OCI-LY3 (cell line): ENCODE measurements around the gene NACA2.

Experiments
- H2AFZ ChIP-seq: fragments of 200-600, 300-600 bp; shearing (Covaris generic); 2 replicates; pipeline ENCODE4 v1.6.0; 2014; ENCODE audit warnings: antibody characterized with exemption, low read depth, low read length
- H3K27ac ChIP-seq: fragments of 200-600, 300-600 bp; sonication (generic); 2 replicates; pipeline ENCODE4 v1.5.1; 2014; ENCODE audit warnings: mild to moderate bottlenecking, low read length, moderate library complexity, mixed read lengths
- H3K27me3 ChIP-seq: fragments of 200-600, 300-600 bp; sonication (generic); 2 replicates; pipeline ENCODE4 v1.6.1; 2014; ENCODE audit warnings: low read depth, low read length, mixed read lengths
- H3K36me3 ChIP-seq: fragments of 200-600, 300-600 bp; sonication (generic); replicated peaks from 2 replicates; pipeline ENCODE3; 2014; ENCODE audit warnings: low read depth, low read length, mixed read lengths
- H3K4me1 ChIP-seq: fragments of 300-600, 200-600 bp; sonication (generic); 2 replicates; pipeline ENCODE4 v1.6.1; 2014; ENCODE audit warnings: low read length, mixed read lengths
- H3K4me2 ChIP-seq: fragments of 200-600, 300-600 bp; sonication (generic); 2 replicates; pipeline ENCODE4 v1.6.1; 2014; ENCODE audit warnings: low read length, mixed read lengths
- H3K4me3 ChIP-seq: fragments of 300-600, 200-600 bp; sonication (generic); 2 replicates; pipeline ENCODE4 v1.5.1; 2014; ENCODE audit warnings: antibody characterized with exemption, mild to moderate bottlenecking, low read length, moderate library complexity
- H3K79me2 ChIP-seq: fragments of 300-600, 200-600 bp; shearing (Covaris generic); 2 replicates; pipeline ENCODE4 v1.6.1; 2014; ENCODE audit warnings: mild to moderate bottlenecking, low read length, mixed read lengths
- H3K9ac ChIP-seq: fragments of 300-600, 200-600 bp; shearing (Covaris generic); 2 replicates; pipeline ENCODE4 v1.6.0; 2014; ENCODE audit warnings: mild to moderate bottlenecking, low read length, moderate library complexity
- H3K9me3 ChIP-seq: fragments of 200-600, 300-600 bp; shearing (Covaris generic); 2 replicates; pipeline ENCODE4 v1.6.1; 2014; ENCODE audit warnings: low read length, mixed read lengths; ENCODE audit not compliant: insufficient read depth
- H4K20me1 ChIP-seq: fragments of 200-600, 300-600 bp; sonication (generic); 2 replicates; pipeline ENCODE4 v1.6.1; 2016; ENCODE audit warnings: low read length, mixed read lengths; ENCODE audit not compliant: insufficient read depth
- CTCF ChIP-seq: fragments of 200-600, 300-600 bp; sonication (generic); IDR thresholded peaks from 2 replicates; pipeline ENCODE4 v1.5.1; 2014; ENCODE audit warnings: antibody characterized with exemption, low read length, low read depth
- EZH2phosphoT487 ChIP-seq: fragments of 200-600 bp; shearing (Covaris generic); IDR thresholded peaks from 2 replicates; pipeline ENCODE4 v1.6.1; 2018; ENCODE audit warnings: antibody characterized with exemption, mixed run types, low read depth

NACA2 gene

GRCh38 chr17:61591018-61591417, at the start of gene NACA2:
TSS of gene NACA2 (minus strand) at chr17:61591219. CDS start at chr17:61591180, 39 bp downstream.
- Histone ChIP-seq H3K36me3 (no peaks in the 10 kb centered on the region), H3K9me3 (no peaks in the 10 kb centered on the region), H3K9ac (no peak within 1 kb of the TSS), H3K27ac (no peak within 1 kb of the TSS), H3K79me2 (no peaks in the 10 kb centered on the region), H3K4me2 (no peak within 1 kb of the TSS), H3K4me1 (no peaks in the 10 kb centered on the region), H4K20me1 (no peaks in the 10 kb centered on the region), H3K4me3 (no peak within 1 kb of the TSS), H2AFZ (no peak within 1 kb of the TSS), H3K27me3 (peaks cover 21% of the 10 kb centered on the region)
- TF ChIP-seq CTCF, result no peak
- no peak for TF ChIP-seq EZH2phosphoT487

- H3K9me3 ChIP-seq, result no peaks in the 10 kb centered on the region
- H3K36me3 ChIP-seq, result no peaks in the 10 kb centered on the region
- no peak for TF ChIP-seq EZH2phosphoT487
- no peak for TF ChIP-seq CTCF
Measured at GRCh38 chr17:61639818-61640217, 48.8 kb upstream of the NACA2 start.

GRCh38 chr17:61638087-61638486, 47.1 kb upstream of the NACA2 start:
- no peak overlapping the region for H2AFZ ChIP-seq
- H3K9me3 ChIP-seq, result no peaks in the 10 kb centered on the region
- H3K4me3 ChIP-seq, result no peak overlapping the region
- H3K27me3 ChIP-seq, result peaks cover 12% of the 10 kb centered on the region
- H3K36me3 ChIP-seq, result no peaks in the 10 kb centered on the region
- H4K20me1 ChIP-seq, result no peaks in the 10 kb centered on the region
- no peak overlapping the region for H3K4me2 ChIP-seq
- H3K9ac ChIP-seq, result no peak overlapping the region
- no peak for TF ChIP-seq CTCF
- H3K79me2 ChIP-seq, result no peaks in the 10 kb centered on the region
- no peaks in the 10 kb centered on the region for H3K4me1 ChIP-seq
- H3K27ac ChIP-seq, result no peak overlapping the region

More at GRCh38 chr17:61639818-61640217, 48.8 kb upstream of the NACA2 start:
- H4K20me1 ChIP-seq, result no peaks in the 10 kb centered on the region
- no peak overlapping the region for H2AFZ ChIP-seq
- H3K4me1 ChIP-seq, result no peaks in the 10 kb centered on the region
- no peak overlapping the region for H3K4me2 ChIP-seq
- H3K27ac ChIP-seq, result no peak overlapping the region
- H3K79me2 ChIP-seq, result no peaks in the 10 kb centered on the region
- H3K27me3 ChIP-seq, result peaks cover 21% of the 10 kb centered on the region
- H3K4me3 ChIP-seq, result no peak overlapping the region
- H3K9ac ChIP-seq, result no peak overlapping the region

GRCh38 chr17:61635913-61636432, 45.0 kb upstream of the NACA2 start:
- no peaks in the 10 kb centered on the region for H4K20me1 ChIP-seq
- no peak overlapping the region for H3K27ac ChIP-seq
- TF ChIP-seq EZH2phosphoT487, result no peak
- TF ChIP-seq CTCF, result peak; percentile 85
- H3K4me3 ChIP-seq, result no peak overlapping the region
- no peak overlapping the region for H3K4me2 ChIP-seq
- no peaks in the 10 kb centered on the region for H3K4me1 ChIP-seq
- no peak overlapping the region for H2AFZ ChIP-seq
- H3K9ac ChIP-seq, result no peak overlapping the region
- H3K9me3 ChIP-seq, result no peaks in the 10 kb centered on the region
- H3K27me3 ChIP-seq, result peaks cover 9% of the 10 kb centered on the region
- H3K36me3 ChIP-seq, result no peaks in the 10 kb centered on the region
- H3K79me2 ChIP-seq, result no peaks in the 10 kb centered on the region
